Measurements from ENCODE around the gene FRYL.

DNA sequence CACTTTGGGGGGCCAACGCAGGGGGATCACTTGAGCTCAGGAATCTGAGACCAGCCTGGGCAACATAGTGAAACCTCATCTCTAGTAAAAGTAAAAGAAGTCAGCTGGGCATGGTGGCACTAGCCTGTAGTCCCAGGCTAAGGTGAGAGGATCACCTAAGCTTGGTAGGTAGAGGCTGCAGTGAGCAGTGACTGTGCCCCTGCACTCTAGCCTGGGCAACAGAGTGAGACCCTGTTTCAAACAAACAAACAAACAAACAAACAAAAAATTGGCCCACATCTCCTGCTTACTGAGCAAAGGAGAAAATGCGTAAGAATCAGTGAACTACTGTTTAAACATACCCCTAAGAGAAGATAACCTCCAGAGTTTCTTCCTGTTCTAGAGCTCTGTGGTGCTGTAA, 85.3 kb downstream of the FRYL start:
- no peak for TF ChIP-seq POLR2A (IDR thresholded peaks at IDR 0.05)
- TF ChIP-seq, protein P1, sequence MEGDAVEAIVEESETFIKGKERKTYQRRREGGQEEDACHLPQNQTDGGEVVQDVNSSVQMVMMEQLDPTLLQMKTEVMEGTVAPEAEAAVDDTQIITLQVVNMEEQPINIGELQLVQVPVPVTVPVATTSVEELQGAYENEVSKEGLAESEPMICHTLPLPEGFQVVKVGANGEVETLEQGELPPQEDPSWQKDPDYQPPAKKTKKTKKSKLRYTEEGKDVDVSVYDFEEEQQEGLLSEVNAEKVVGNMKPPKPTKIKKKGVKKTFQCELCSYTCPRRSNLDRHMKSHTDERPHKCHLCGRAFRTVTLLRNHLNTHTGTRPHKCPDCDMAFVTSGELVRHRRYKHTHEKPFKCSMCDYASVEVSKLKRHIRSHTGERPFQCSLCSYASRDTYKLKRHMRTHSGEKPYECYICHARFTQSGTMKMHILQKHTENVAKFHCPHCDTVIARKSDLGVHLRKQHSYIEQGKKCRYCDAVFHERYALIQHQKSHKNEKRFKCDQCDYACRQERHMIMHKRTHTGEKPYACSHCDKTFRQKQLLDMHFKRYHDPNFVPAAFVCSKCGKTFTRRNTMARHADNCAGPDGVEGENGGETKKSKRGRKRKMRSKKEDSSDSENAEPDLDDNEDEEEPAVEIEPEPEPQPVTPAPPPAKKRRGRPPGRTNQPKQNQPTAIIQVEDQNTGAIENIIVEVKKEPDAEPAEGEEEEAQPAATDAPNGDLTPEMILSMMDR (IDR thresholded peaks at IDR 0.05) = no peak

Data from right lobe of liver (tissue), 4 donors.